Ishikawa (cell line): ENCODE data around the gene RNF157.

Experiments used
- CEBPB ChIP-seq: IDR thresholded peaks from 2 replicates; pipeline ENCODE4 v1.6.1; 2012
- EGR1 ChIP-seq: IDR thresholded peaks from 2 replicates; pipeline ENCODE4 v1.6.1; 2012
- YY1 ChIP-seq: IDR thresholded peaks from 2 replicates; pipeline ENCODE4 v1.6.1; 2012; ENCODE audit warnings: low read depth

DNA sequence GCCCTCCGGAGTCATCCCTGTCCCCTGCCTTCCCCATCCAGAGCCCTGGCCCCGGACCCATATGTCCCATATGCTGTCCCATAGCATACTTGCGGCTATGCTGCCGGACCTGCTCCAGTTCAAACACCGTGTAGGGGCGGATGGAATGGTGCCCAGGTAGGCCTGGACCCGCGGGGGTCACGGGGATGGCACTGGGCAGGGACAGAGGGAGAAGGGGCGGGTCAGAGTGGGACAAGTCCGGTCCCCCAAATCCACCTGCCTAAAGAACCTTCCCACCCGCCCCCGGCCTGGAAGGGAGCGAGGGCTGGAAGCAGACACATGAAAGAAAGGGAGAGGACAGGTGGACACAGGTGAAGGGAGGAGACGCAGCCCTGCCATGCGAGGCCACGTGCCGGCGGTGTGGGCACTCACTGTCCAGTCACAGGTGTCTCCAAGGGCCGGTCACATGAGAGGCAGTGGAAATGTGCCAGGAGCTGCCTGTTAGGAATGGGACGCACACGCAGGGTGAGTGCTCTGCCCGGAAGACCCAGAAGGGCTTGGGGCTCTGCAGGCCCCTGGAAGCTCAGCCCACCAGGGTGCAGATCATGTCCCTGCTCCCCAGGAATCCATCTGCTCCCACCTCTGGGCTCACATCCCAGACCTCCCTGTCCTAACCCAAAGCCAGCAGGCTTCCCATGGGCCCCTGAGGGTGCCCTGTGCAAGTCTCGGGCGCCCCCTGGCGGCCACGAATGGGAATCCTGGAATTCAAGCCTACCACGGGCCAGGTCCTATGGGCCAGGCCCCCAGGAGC, 38.9 kb upstream of the RNF157 start:
- TF ChIP-seq YY1: no peak
- TF ChIP-seq CEBPB: no peak
- no peak for TF ChIP-seq EGR1
